ENCODE data around the gene GPR157.

Gene GPR157

DNA sequence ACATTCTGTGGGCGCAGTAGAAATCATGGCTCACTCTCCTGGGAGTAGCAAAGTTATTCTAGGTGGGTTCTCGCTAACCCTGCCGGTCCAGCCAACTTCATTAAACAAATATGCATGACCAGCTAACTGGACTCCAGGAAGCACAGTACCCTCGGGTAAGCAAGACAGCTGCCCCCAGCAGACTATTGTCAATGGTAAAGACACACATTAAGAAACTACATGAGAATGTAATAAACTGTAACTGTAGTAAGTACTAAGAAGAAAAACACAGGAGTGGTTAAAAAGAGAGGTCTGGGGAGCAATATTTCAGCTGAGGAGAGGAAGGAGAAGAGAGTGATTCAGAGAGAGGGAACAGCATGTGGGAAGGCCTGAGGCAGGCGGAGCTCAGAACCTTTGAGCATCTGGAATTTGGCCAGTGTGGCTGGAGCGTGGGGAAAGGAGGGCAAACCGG, 66.9 kb downstream of the GPR157 start:
- DNase-seq (ENCODE audit: low read depth): no peak

DNA sequence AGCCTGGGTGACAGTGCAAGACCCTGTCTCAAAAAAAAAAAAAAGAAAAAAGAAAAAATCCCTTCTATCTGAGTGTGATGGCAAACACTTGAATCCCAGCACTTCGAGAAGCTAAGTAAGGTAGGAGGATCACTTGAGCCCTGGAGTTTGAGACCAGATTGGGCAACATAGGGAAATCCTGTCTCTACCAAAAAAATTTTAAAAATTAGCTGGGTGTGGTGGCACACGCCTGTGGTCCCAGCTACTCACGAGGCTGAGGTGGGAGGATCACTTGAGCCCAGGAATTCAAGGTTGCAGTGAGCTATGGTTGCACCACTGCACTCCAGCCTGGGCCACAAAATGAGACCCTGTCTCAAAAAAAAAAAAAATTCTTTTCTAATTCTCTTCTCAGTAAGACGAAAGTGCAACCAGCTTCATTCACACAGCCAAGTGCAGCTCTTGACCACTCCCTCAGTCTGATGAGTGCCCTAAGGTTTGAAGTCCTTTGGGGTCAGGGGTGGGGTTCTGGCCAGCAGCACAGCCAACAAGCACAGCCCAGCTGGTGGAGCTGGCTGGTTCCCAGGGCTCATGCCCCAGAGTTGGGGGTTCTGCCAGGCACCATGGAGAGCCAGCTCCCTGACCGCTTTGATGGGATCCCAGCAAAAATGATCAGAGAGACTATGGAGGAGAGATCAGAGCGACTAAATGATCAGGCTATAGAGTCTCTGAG, 67.5 kb downstream of the GPR157 start:
- DNase-seq (ENCODE audit: low read depth): no peak

DNA sequence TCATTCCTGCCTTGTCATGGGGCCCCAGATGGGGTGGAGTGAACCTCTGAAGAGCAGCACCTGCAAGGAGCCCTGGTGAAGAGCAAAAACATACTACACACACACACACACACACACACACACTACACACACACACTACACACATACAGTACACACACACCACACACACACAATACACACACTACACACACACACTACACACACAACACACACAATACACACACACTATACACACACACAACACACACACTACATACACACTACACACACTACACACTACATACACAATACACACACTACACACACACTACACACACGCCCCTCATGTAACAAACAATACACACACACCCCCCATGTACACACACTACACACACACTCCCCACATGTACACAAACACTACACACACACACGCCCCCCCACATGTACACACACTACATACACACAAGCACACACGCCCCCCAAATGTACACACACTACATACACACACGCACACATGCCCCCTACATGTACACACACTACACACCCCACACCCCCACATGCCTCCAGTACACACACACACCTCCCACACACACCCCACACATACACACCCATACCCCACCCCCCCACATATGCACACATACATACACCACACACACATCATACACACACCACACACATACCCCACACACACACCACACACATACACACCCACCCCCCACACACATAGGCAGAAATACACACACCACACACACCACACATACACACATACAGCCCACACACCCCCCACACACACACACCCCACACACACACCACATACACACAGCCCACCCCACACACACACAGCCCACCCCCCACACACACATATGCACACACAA, 68.8 kb downstream of the GPR157 start:
- DNase-seq (ENCODE audit: low read depth): no peak

DNA sequence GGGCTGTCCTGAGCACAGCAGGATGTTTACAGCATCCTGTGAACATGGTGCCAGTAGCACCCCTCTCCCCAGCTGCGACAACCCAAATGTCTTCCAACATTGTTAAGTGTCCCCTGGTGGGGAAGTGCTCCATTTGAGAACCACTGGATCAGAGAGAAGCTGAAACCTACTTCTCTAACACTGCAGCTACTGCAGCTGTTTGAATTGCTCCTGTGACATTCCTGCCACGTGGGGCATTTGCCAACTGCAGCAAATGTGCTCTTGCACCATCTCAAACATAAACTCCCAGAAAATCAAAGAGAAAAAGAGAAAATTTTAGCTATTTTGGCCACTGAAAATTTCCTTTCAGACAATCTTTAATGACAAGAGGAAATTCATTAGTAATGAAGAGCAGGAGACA, 70.4 kb downstream of the GPR157 start:
- DNase-seq (ENCODE audit: low read depth): no peak

DNA sequence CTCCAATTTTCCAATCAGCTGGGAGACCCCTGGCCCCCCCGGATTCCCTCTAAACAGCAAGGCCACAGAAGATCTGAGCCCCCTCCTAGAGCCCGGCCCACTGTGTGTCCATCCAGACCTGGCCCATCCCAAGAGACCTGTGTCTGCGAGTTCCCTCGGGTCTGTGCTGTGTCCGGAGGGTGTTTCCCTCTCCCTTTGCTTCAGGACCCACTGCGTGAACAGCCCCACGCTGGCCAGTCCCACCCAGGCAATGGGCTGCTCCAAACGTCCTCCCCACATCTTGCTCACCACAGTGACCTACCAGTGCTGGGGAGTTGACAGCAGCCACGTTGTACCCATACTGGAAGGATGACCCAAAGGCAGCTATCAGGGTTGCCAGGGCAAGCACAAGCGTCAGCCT, 71.1 kb downstream of the GPR157 start:
- DNase-seq (ENCODE audit: low read depth): no peak

DNA sequence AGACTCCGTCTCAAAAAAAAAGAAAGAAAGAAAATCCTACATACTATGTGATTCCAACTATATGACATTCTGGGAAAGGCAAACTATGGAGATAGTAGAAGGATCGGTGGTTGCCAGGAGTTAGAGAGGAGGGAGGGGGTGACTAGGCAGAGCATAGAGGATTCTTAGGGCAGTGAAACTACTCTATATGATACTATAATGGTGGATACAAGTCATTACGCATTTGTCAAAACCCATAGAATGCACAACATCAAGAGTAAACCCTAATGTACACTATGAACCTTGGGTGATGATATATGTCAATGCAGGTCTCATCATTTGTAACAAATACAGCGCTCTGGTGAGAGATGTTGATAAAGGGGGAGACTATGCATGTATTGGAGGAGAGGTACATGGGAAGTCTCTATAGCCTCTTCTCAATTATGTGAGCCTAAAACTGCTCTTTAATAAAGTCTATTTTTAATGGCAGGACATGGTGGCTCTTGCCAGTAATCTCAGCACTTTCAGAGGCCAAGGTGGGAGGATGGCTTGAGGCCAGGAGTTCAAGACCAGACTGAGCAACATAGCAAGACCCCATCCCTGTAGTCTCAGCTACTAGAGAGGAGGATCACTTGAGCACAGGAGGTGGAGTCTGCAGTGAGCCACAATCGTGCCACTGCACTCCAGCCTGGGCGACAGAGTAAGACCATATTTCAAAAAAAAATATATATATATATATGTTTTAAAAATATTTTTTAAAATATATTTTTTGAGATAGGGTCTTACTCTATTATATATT, 76.4 kb downstream of the GPR157 start:
- DNase-seq (ENCODE audit: low read depth): no peak

DNA sequence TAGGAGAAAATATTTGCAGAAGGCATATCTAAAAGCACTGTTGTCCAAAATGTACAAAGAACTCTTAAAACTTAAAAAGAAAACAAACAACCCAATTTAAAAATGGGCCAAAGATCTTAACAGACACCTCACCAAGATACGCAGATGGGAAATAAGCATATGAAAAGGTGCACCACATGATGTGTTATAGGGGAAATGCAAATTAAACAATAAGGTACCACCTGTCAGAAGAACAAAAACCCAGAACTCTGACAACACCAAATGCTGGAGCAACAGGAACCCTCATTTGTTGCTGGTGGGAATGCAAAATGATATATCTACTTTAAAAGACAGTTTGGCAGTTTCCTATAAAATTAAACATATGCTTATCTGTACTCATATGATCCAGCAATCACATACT, 77.5 kb downstream of the GPR157 start:
- DNase-seq (ENCODE audit: low read depth): no peak

DNA sequence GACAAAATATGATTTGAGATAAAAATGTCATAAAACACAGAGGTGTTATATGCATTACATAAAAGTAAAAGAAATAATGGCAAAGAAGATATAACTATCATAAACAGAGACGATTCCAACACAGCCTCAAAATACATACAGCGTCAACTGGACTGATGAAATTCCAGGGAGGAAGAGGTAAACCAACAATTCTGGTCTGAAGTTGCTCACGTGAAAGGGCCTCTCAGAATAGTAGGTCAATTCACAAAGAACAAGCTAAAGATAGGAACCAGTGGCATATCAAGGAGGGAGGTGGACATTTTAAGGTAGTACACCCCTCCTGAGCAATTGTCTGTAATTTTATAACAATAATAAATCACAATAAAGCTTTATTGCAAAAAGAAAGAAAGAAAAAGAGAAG, 78.1 kb downstream of the GPR157 start:
- no peak for DNase-seq (ENCODE audit: low read depth)

All from amniotic epithelial cell (primary cell).